ENCODE data around the gene CABP1.

The CABP1 gene

GRCh38 chr12:120693848-120694247 is 53.4 kb downstream of the CABP1 start:
- DNase-seq (ENCODE audit: low read depth) = no peak

DNA sequence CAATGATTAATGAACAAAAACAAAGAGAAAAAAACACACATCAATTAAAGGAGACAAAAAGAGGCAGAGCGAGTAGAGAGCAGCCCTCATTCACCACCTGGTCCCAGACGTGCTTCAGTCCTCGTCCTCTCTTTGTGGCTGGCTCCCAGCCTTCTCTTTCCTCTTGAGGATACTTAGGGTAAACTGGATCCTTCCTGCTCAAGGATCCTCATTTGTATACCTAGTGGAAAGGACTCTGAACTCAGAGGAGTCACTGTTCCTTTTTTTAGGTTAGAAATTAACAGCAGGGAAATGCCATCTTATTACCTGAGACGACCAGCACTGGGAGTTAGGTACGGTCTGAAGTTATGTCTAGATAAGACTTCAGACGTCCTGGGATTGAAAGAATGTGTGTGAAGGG is 56.2 kb downstream of the CABP1 start:
- DNase-seq (ENCODE audit: low read depth) = no peak

GRCh38 chr12:120697344-120697743 is 56.9 kb downstream of the CABP1 start:
- no peak for DNase-seq (ENCODE audit: low read depth)

DNA sequence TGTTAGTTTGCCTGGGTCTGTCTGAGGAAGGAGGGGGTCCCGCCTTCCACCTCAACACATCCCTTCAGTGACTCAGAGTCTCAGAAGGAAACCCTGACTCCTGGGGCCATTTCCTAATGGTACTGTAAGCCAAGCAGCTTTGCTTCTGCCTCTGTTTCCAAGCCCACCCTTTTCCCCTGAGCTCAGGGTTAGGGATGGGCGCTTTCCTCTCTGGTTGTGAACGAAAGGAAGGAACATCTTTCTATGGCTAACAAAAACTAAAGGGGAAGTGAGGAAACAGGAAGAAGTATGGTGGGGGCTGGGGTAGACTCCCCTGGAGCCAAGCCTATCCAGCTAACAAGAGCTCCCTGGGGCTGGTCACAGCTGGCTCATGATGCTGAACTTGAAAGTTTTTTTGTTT is 58.2 kb downstream of the CABP1 start:
- no peak for DNase-seq (ENCODE audit: low read depth)

DNA sequence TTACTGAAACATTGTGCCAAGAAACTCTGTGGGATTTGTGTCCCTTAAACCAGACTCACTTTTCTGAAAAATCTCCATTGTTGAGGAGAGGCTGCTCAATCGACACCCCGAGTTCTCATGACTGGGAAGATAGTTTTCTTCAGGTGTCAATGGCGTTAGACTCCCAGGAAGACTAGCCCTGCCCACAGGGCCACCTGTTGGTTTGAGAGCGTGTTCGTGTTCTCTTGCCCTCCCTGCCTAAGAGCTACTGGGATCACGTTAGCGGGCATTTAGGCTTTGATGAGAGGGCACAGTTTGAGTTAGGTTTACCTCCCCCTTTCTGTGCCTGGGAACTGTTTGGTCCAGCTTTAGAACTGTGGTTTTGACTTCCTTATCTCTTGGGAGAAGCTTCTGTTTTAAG is 59.1 kb downstream of the CABP1 start:
- no peak for DNase-seq (ENCODE audit: low read depth)

- no peak for DNase-seq (ENCODE audit: low read depth)
These were observed 60.5 kb downstream of the CABP1 start for GRCh38 chr12:120700886-120701285.

DNA sequence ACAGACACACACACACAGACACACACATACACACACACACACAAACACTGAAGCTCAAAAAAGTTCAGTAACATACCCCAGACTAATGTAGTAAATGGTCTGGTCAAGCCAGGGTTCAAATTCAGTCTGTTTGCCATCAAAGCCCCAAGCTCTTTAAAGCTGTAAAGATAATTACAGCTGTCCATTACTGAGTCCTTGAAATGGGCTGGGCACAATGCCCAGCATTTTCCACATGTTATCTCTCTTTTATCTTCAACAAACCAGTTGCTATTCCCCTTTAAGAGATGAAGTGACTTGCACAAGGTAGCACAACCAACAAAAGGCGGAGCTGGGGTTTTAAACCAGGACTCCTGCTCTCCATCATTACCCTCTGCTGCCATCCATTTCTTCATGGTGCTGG is 62.2 kb downstream of the CABP1 start:
- DNase-seq (ENCODE audit: low read depth) = no peak

- DNase-seq (ENCODE audit: low read depth) = no peak
These were observed 63.0 kb downstream of the CABP1 start for GRCh38 chr12:120703311-120703942.

DNA sequence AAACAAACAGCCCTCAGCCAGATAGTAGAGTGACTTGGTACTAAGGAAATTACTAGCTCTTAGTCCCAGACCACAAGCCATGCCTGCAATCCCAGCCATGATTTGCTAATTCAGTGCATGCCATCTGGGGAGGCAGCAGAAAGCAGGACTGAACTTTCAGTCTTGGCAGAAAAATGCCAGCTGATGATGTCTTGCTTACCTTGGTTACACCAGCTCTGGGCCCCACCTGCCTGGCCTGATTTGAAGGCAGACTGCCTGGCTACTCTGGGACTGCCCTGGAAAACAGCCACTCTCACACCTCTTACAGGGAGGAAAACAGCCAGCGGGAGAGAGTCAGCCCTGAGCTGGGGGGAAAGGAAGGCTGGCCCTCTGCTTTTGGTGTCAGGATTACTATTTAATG is 65.2 kb downstream of the CABP1 start:
- DNase-seq (ENCODE audit: low read depth) = no peak

DNA sequence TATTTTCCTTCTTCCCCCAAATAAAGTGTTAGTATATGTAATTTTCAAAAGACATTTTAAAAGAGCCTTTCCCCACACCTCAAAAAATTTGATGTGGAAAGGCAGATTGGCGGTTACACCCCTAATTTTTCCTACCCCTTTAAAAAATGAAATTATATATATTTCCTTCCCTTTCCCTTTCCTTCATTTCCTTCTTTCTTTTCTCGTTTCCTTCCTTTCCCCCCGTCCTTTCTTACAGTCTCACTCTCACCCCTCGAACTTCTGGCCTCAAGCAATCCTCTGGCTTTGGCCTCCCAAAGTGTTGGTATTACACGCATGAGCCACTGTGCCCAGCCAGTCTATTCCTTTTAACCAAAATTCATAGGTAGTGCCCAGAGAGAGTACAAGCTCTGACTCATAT is 65.6 kb downstream of the CABP1 start:
- no peak for DNase-seq (ENCODE audit: low read depth)

- no peak for DNase-seq (ENCODE audit: low read depth)
These were observed 68.2 kb downstream of the CABP1 start for GRCh38 chr12:120708651-120709050.

GRCh38 chr12:120710031-120710804 is 69.8 kb downstream of the CABP1 start, which contains the start of gene UNC119B:
TSS of gene UNC119B (plus strand) at chr12:120710458. CDS start at chr12:120710475, 17 bp downstream.
- peak; percentile 75 for DNase-seq (ENCODE audit: low read depth)

- DNase-seq (ENCODE audit: low read depth) = no peak
These were observed 70.4 kb downstream of the CABP1 start for GRCh38 chr12:120710805-120711296.

DNA sequence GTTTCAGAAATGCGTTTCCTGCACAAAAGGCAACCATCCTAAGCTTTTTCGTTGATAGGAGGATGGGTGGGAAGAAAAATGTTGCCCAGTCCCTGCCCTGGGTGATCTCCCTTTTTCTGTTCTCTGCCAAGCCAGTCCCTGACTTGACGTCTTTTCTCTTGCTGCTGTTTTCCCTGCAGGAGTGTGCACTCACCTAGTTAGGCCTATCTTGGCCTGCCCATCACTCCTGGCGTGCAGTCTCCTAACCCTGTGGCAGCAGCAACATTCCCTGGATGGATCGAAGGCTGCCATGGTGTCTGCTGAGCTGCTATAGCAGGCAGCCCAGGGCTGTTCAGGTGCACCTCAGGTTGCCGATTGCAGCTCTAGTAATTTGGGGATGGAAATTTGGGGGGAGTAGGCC is 71.0 kb downstream of the CABP1 start:
- DNase-seq (ENCODE audit: low read depth) = no peak

- no peak for DNase-seq (ENCODE audit: low read depth)
These were observed 72.2 kb downstream of the CABP1 start for GRCh38 chr12:120712610-120713009.

GRCh38 chr12:120713861-120714482 is 73.5 kb downstream of the CABP1 start:
- DNase-seq (ENCODE audit: low read depth) = peak; percentile 73

All from stimulated activated CD4-positive, alpha-beta T cell treated with anti-CD3 and anti-CD28 coated beads, Interleukin-2, amount 100 ng/mL, for 4 hours (primary cell).